ENCODE results near the gene SOST. TPM values are rescaled to one million over a fixed set of nuclear protein-coding genes. Genes with fewer than 3 reads are reported as not detected.
A peak's percentile ranks its signal among the peaks of the same experiment; 100 is the strongest.

SOST gene
- total RNA-seq, 1 experiment from 2014 or later = not detected

- Histone ChIP-seq H3K79me1 (ENCODE audit: insufficient read depth, low read depth, low read length, poor library complexity, severe bottlenecking) (no peaks in the 10 kb centered on the region), H4K5ac (ENCODE audit: insufficient read length, low read depth, low read length) (no peak overlapping the region), H3K18ac (ENCODE audit: insufficient read length, low read depth, low read length) (no peak overlapping the region), H2BK120ac (ENCODE audit: low read depth, low read length, poor library complexity, severe bottlenecking) (no peak overlapping the region), H3T11ph (ENCODE audit: low read length) (no peak overlapping the region), H2AFZ (ENCODE audit: low read length) (no peak overlapping the region), H3K27ac (ENCODE audit: insufficient read length, low read depth, low read length) (no peak overlapping the region), H4K20me1 (ENCODE audit: control insufficient read depth, insufficient read depth, insufficient read length) (no peaks in the 10 kb centered on the region), H3K79me2 (ENCODE audit: insufficient read depth, low read length) (no peaks in the 10 kb centered on the region), H4K91ac (ENCODE audit: insufficient read length, low read depth, low read length) (no peak overlapping the region), H3K23ac (ENCODE audit: insufficient read length, low read depth, low read length) (no peak overlapping the region), H3K14ac (ENCODE audit: insufficient read depth, low read length) (no peak overlapping the region), H2AK5ac (ENCODE audit: insufficient read length, low read length) (no peak overlapping the region), H3K4ac (ENCODE audit: low read depth, low read length) (no peak overlapping the region), H3K56ac (ENCODE audit: insufficient read length, low read depth, low read length) (no peak overlapping the region), H2BK12ac (ENCODE audit: insufficient read length, low read depth, low read length) (no peak overlapping the region), H2BK5ac (ENCODE audit: insufficient read length, low read length) (no peak overlapping the region), H3K9me3 (ENCODE audit: control insufficient read depth, low read depth, low read length) (no peaks in the 10 kb centered on the region), H3K9ac (ENCODE audit: extremely low read depth, insufficient read length, low read length) (no peak overlapping the region), H3K23me2 (ENCODE audit: insufficient read length, low read depth, low read length, poor library complexity, severe bottlenecking) (no peaks in the 10 kb centered on the region), H3K4me2 (ENCODE audit: insufficient read depth, insufficient read length, low read length) (no peak overlapping the region), H2BK15ac (ENCODE audit: low read depth, low read length) (no peak overlapping the region), H4K8ac (replicated peaks; ENCODE audit: insufficient read length, low read depth, low read length) (no peak overlapping the region), H2BK20ac (ENCODE audit: low read depth, low read length, poor library complexity, severe bottlenecking) (no peak overlapping the region), H3K27me3 (ENCODE audit: insufficient read depth, low read length) (no peaks in the 10 kb centered on the region), H3K4me1 (ENCODE audit: insufficient read depth, low read length) (no peaks in the 10 kb centered on the region)
- TF ChIP-seq CTCF (conservative IDR thresholded peaks at IDR 0.05) = no peak
- H3K9me3 Mint-ChIP-seq = peaks cover 3 to 8% of the 10 kb centered on the region in 2 experiments; a peak in 4 of 5 replicates
- peaks cover 0 to 4% (median 0%) of the 10 kb centered on the region in 3 experiments; a peak in 1 of 7 replicates for H3K36me3 Mint-ChIP-seq (ENCODE audit: insufficient read depth in 1 of 3, low read depth in 3 of 3)
- WGBS (ENCODE audit: extremely low coverage, insufficient read length, low lambda C conversion rate) = no CpG with 5 or more reads among the region's 6 CpGs
- H3K27ac Mint-ChIP-seq = no peak overlapping the region; a peak in 1 of 7 replicates
- H3K4me1 Mint-ChIP-seq = peaks cover 38 to 40% of the 10 kb centered on the region in 2 experiments
- DNase-seq = no peak
- H3K27me3 Mint-ChIP-seq (ENCODE audit: low read depth) = peaks cover 8% of the 10 kb centered on the region
- peak overlapping the region in 1 of 2 experiments; percentile 27; a peak in 1 of 5 replicates for H3K4me3 Mint-ChIP-seq
Observed at GRCh38 chr17:43745541-43745940, 13.1 kb downstream of the SOST start.

All from H9 (cell line).